A549 treated with AZD9567 at 1 μM for 4 hours (cell line): ENCODE measurements around the gene HUS1. TPM values are rescaled to one million over a fixed set of nuclear protein-coding genes. Genes with fewer than 3 reads are reported as not detected.

Experiments
- total RNA-seq: library from RNA; stranded (reverse); fragments of 200-300 nt; extraction: Qiagen RNA extraction; gene quantifications from 5 replicates; pipeline ENCODE4 v1.2.3, GENCODE V29; 2022; ENCODE audit not compliant: insufficient read depth

HUS1 gene
- total RNA-seq, result 16.1 to 30.4 TPM (median 19.9 TPM) in 5 replicates

GRCh38 chr7:47979145-47979831 lies at the start of gene HUS1:
TSS of gene HUS1 (minus strand) at chr7:47979615. CDS start at chr7:47979519, 96 bp downstream.

GRCh38 chr7:48028938-48029337 lies 49.5 kb upstream of the HUS1 start, which contains the start of gene SUN3:
TSS of gene SUN3 (minus strand) at chr7:48029107. CDS start at chr7:48028938, 169 bp downstream.

GRCh38 chr7:47948141-47948790 lies 31.1 kb downstream of the HUS1 start, which contains the start of gene PKD1L1:
TSS of gene PKD1L1 (minus strand) at chr7:47948466. CDS start at chr7:47948440, 26 bp downstream.

Other genes with a start within 250 kb of the HUS1 start
- gene PKD1L1, start 31.1 kb downstream of the HUS1 start, total RNA-seq, result 0.05 to 0.28 TPM (median 0.20 TPM) in 4 of 5 replicates, not detected in the other
- gene SUN3, start 49.5 kb upstream of the HUS1 start, total RNA-seq, result 0.14 TPM in 1 of 5 replicates, not detected in the others
- 0.17 to 0.51 TPM (median 0.29 TPM) in 4 of 5 replicates, not detected in the other for gene C7orf57, start 55.9 kb upstream of the HUS1 start, total RNA-seq
- 65.8 to 98.1 TPM (median 78.2 TPM) in 5 replicates for gene UPP1, start 109.7 kb upstream of the HUS1 start, total RNA-seq
- 0.01 to 0.06 TPM (median 0.03 TPM) in 4 of 5 replicates, not detected in the other for gene ABCA13, start 191.8 kb upstream of the HUS1 start, total RNA-seq